Transverse colon (tissue), 4 donors: ENCODE data around the gene GJC1.

ENCODE experiments used
- CTCF ChIP-seq, 5 experiments: fragments of 200-600 bp in 3 of 5; fragments of 450-650 bp in 2 of 5; sonication (generic) in 3 of 5; IDR thresholded peaks; 1 replicate in 2 of 5; 2 replicates in 3 of 5; pipeline ENCODE4 v1.5.1; 2016 to 2017; ENCODE audit warnings: antibody characterized with exemption in 5 of 5, inconsistent platforms in 3 of 5, mild to moderate bottlenecking in 2 of 5, moderate library complexity in 1 of 5
- POLR2AphosphoS5 ChIP-seq, 3 donors: sonication (generic); formaldehyde crosslinking; IDR thresholded peaks; one replicate each; pipeline ENCODE4 v1.6.1; 2016; ENCODE audit warnings: antibody characterized with exemption in 3 of 3

GRCh38 chr17:44848961-44849489 is 18.9 kb upstream of the GJC1 start:
- TF ChIP-seq CTCF (IDR thresholded peaks at IDR 0.05): no peak
- TF ChIP-seq POLR2AphosphoS5 (IDR thresholded peaks at IDR 0.05): no peak
